ENCODE results near the gene TXNIP. TPM values are rescaled to one million over a fixed set of nuclear protein-coding genes. Genes with fewer than 3 reads are reported as not detected.

Gene TXNIP
- total RNA-seq, 1 donor from 2014 or later, result 77.7 TPM

- peak; percentile 42 for ATAC-seq
These were observed 13.9 kb upstream of the TXNIP start for GRCh38 chr1:146010126-146010738.

- no peak for ATAC-seq
These were observed 11.2 kb upstream of the TXNIP start for GRCh38 chr1:146007489-146008133.

- ATAC-seq, result no peak
These were observed 5.3 kb upstream of the TXNIP start for GRCh38 chr1:146001709-146002108.

- ATAC-seq, result peak; percentile 5
These were observed 3.1 kb upstream of the TXNIP start for GRCh38 chr1:145999321-146000024.

- ATAC-seq, result no peak
These were observed 1.3 kb upstream of the TXNIP start for GRCh38 chr1:145997718-145998023.

DNA sequence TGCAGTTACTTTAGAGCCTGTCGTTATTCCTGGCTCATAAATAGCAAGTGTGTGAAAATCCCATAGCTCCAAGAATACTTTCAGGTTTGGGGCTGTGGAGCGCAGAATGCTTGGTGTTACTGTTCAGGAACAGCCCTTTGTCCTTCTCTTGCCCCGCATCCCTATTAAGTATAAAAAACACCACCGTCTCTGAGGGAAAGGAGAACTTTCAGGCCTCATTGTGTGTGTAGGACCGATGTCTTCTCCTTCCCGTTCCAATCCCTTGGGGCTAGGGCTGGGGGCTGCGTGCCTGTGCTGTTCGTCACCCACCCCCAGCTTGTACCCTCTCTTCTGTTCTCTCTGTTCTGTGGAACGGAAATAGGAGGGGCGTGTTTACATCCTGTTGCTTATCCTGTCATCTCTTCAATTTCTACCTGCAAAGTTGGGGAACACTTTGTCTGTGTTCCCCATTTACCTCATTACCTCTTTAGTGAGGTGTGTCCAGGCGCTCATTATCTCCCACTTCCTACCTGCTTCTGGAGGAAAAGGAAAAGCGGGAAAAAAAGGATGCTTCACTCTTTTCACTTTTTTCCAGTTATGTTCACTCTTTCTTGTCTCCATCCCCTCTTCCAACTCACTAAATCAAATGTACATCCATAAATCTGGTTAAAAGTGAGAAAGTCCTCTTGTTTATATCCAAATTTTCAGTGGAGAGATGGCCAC lies 788 bp upstream of the TXNIP start:
- peak; percentile 34 for ATAC-seq

- ATAC-seq, result no peak
These were observed 381 bp downstream of the TXNIP start for GRCh38 chr1:145995964-145996432.

- ATAC-seq, result no peak
These were observed 1.1 kb downstream of the TXNIP start for GRCh38 chr1:145995148-145995881.

DNA sequence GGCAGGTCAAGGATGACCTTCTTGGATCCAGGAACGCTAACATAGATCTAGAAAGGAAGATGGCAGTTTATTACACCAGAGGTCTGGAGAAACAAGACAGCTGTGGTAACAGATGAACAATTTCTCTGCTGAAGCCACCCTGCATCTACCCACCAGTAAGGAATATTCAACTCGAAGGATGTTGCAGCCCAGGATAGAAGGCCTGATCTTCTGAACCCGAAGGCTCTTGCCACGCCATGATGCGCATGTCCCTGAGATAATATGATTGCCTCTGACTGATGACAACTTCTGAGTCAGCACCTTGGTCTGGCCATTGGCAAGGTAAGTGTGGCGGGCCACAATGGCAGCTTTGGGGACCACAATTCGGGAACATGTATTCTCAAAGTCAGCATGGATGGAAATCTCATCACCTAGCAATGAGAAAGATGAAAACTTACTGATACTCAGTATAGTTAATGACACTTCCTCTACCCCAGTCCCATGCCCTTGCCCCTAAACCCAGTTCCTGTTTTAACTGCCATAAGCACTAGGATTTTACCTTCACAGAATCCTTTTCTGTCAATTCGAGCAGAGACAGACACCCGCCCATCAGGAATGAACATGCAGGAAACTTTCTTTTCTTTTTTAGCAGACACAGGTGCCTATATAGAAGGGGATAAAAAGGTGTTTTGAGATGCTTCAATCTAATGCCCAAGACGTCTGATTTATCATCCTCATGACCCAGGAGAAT lies 1.8 kb downstream of the TXNIP start:
- ATAC-seq, result no peak

DNA sequence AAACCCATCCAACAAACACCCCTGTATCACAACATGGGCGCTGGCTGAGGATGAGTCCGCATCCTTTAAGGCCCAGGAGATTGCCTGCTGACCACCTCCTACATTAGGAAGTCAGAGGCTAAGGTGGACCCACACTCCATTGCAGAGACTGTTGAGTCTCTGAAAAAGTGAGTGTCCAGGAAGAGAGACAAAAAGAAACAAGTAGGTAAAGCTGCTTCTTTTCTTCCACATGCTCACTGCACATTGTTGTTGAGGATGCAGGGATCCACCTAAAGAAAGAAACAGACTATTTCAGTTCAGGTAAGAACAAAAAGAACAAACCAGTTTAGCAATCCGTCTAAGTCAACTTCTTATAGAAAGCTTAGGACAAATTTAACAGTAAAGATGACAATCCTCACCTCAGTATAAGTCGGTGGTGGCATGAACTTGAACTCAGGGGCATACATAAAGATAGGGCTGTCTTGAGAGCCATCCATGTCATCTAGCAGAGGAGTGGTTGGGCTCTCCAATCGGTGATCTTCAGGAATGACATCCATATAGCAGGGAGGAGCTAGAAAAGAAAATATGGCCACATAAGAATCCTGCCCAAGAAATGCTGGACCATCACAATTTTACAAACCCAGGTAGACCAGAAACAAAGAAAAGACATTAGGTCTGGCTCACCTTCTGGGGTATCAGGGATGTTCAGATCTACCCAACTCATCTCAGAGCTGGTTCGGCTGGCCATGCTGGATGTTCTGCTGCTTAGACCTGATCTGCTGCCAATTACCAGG lies 2.6 kb downstream of the TXNIP start:
- no peak for ATAC-seq

DNA sequence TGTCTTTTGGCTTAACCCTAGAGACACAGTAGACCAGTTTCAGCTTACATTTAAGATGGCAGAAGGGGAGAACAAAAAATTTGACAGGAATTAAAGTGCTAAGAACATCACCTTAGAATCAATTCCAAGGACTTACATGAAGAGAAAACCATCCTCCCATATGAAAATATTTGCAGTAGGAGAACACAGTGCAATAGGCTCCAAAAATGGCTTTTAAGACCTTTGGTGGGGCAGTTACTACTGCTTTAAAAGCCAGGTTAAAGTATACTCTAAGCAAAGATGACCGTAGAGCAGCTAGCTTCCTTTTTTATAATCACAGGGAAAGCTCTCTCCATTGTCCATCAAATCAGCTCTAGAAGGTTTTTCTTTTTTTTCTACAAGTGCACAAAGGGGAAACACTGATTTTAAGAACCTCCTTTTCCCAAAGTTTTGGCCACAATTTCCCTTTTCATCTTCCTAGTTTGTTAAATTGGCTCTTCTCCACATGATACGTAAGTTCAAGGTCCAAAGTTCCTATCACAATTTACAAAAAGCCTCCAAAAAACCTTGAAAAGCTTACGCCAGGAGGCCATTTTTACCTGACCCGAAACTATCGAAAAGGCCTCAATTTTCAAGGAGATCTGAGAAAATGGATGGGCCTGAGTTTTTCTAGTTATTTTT lies 3.3 kb downstream of the TXNIP start:
- ATAC-seq, result no peak

- no peak for ATAC-seq
These were observed 3.9 kb downstream of the TXNIP start for GRCh38 chr1:145992502-145992936.

DNA sequence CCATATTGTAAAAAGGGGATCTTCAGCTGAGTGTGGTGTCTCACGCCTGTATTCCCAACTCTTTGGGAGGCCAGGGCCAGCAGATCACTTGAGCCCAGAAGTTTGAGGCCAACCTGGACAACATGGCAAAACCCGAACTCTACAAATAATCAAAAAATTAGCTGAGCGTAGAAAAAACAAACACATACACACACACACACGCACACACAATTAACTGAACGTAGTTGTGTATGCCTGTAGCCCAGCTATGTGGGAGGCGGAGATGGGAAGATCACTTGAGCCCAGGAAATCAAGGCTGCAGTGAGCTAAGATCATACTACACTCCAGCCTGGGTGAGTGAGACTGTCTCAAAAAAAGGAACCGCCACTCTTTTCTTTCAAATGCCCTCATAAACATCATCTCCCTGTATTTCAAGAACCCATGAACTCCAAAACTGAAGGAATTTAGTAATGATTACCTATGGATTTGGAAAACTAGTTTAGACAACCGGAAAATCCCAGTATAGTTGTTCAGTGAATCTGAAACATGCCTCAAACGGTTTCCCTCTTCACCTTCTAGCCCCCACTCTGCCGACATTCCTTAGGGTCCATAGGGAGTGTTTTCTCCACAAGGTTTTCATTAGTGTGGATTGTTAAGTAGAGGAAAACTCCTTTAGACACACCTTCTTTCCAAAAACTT lies 4.5 kb downstream of the TXNIP start:
- ATAC-seq, result no peak

GRCh38 chr1:145990249-145990855 lies 6.0 kb downstream of the TXNIP start:
- peak; percentile 11 for ATAC-seq

DNA sequence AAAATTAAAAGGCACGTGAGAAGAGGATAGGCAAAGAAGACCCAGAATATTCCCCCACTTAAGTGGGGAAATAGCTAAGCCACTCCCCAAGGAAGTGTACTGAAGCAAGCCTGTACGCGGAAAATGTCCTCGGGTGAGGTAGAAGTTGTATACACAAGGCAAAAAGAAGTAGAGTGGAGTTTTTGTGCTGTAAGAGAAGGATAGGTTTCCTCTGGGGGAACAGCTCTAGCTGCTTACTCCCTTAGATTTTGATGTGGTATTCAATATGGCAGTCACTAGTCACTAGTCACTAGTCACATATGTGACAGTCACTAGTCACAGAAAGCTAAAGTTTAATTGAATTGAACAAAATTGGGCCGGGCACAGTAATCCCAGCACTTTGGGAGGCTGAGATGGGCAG lies 7.6 kb downstream of the TXNIP start:
- ATAC-seq, result no peak

GRCh38 chr1:145987926-145988325 lies 8.5 kb downstream of the TXNIP start:
- no peak for ATAC-seq

DNA sequence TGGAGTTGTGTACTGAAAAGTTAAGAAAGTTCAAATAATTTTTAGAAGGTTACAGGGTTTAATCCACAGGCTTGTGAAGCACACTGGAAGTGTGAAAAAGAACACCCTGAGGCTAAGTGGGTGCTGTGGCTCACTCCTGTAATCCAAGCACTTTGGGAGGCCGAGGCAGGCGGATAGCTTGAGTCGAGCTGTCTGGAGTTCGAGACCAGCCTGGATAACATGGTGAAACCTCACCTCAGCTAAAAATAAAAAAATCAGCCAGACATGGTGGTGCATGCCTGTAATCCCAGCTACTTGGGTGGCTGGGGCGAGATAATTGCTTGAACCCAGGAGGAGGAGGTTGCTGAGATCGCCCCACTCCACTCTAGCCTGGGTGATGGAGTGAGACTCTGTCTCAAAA lies 9.8 kb downstream of the TXNIP start:
- ATAC-seq, result no peak

- ATAC-seq, result peak; percentile 53
These were observed 10.6 kb downstream of the TXNIP start for GRCh38 chr1:145985502-145986439.

Measured in esophagus mucosa (tissue), 1 donor.